Measurements from ENCODE around the gene EXOC4. TPM values are rescaled to one million over a fixed set of nuclear protein-coding genes. Genes with fewer than 3 reads are reported as not detected.

EXOC4 gene
- total RNA-seq, 2 donors from 2014 or later: 48.9 to 102 TPM

GRCh38 chr7:133552079-133552478 is 299.2 kb downstream of the EXOC4 start:
- Histone ChIP-seq H3K27me3 (replicated peaks; ENCODE audit: insufficient read depth) (no peaks in the 10 kb centered on the region), H3K27ac (no peak overlapping the region), H3K4me1 (replicated peaks) (no peaks in the 10 kb centered on the region), H3K9me3 (no peaks in the 10 kb centered on the region), H3K4me3 (no peak overlapping the region), H3K36me3 (no peaks in the 10 kb centered on the region)
- TF ChIP-seq POLR2A (IDR thresholded peaks at IDR 0.05) (no peak), POLR2AphosphoS5 (IDR thresholded peaks at IDR 0.05) (no peak), CTCF (IDR thresholded peaks at IDR 0.05) (no peak)
- no peak for DNase-seq (ENCODE audit: low spot score)
- 89% methylated on average over 1 of the region's 1 CpG for WGBS
- intact Hi-C loops (cut with DNase I): no loop called here

GRCh38 chr7:133554330-133554729 is 301.5 kb downstream of the EXOC4 start:
- Histone ChIP-seq H3K4me1 (replicated peaks) (no peaks in the 10 kb centered on the region), H3K36me3 (no peaks in the 10 kb centered on the region), H3K27me3 (replicated peaks; ENCODE audit: insufficient read depth) (no peaks in the 10 kb centered on the region), H3K9me3 (no peaks in the 10 kb centered on the region), H3K27ac (no peak overlapping the region), H3K4me3 (no peak overlapping the region)
- 96% methylated on average over 2 of the region's 2 CpGs for WGBS
- intact Hi-C loops (cut with DNase I): no loop called here
- TF ChIP-seq CTCF (IDR thresholded peaks at IDR 0.05) (no peak), POLR2AphosphoS5 (IDR thresholded peaks at IDR 0.05) (no peak), POLR2A (IDR thresholded peaks at IDR 0.05) (no peak)
- DNase-seq (ENCODE audit: low spot score): no peak

- intact Hi-C loops (cut with DNase I): no loop called here
- Histone ChIP-seq H3K4me3 (no peak overlapping the region), H3K36me3 (no peaks in the 10 kb centered on the region), H3K9me3 (no peaks in the 10 kb centered on the region), H3K4me1 (replicated peaks) (no peaks in the 10 kb centered on the region), H3K27me3 (replicated peaks; ENCODE audit: insufficient read depth) (no peaks in the 10 kb centered on the region), H3K27ac (no peak overlapping the region)
- no peak for DNase-seq (ENCODE audit: low spot score)
- TF ChIP-seq POLR2AphosphoS5 (IDR thresholded peaks at IDR 0.05) (no peak), POLR2A (IDR thresholded peaks at IDR 0.05) (no peak), CTCF (IDR thresholded peaks at IDR 0.05) (no peak)
- WGBS: 28% methylated on average over 2 of the region's 2 CpGs
Observed at GRCh38 chr7:133556048-133556447, 303.2 kb downstream of the EXOC4 start.

- 89% methylated on average over 6 of the region's 6 CpGs for WGBS
- H3K9me3 ChIP-seq: no peaks in the 10 kb centered on the region
- no peak for DNase-seq (ENCODE audit: low spot score)
- H3K4me3 ChIP-seq: no peak overlapping the region
- no peak for TF ChIP-seq POLR2A (IDR thresholded peaks at IDR 0.05)
- TF ChIP-seq CTCF (IDR thresholded peaks at IDR 0.05): no peak
- no peak for TF ChIP-seq POLR2AphosphoS5 (IDR thresholded peaks at IDR 0.05)
- no peaks in the 10 kb centered on the region for H3K4me1 ChIP-seq (replicated peaks)
- no peaks in the 10 kb centered on the region for H3K36me3 ChIP-seq
- H3K27ac ChIP-seq: no peak overlapping the region
- no peaks in the 10 kb centered on the region for H3K27me3 ChIP-seq (replicated peaks; ENCODE audit: insufficient read depth)
- intact Hi-C loops (cut with DNase I): no loop called here
Observed at GRCh38 chr7:133556553-133556952, 303.7 kb downstream of the EXOC4 start.

GRCh38 chr7:133560900-133561299 is 308.0 kb downstream of the EXOC4 start:
- TF ChIP-seq POLR2AphosphoS5 (IDR thresholded peaks at IDR 0.05) (no peak), POLR2A (IDR thresholded peaks at IDR 0.05) (no peak), CTCF (IDR thresholded peaks at IDR 0.05) (no peak)
- no peak for DNase-seq (ENCODE audit: low spot score)
- Histone ChIP-seq H3K27me3 (replicated peaks; ENCODE audit: insufficient read depth) (no peaks in the 10 kb centered on the region), H3K36me3 (no peaks in the 10 kb centered on the region), H3K27ac (no peak overlapping the region), H3K4me1 (replicated peaks) (no peaks in the 10 kb centered on the region), H3K9me3 (no peaks in the 10 kb centered on the region), H3K4me3 (no peak overlapping the region)
- 93% methylated on average over 2 of the region's 2 CpGs for WGBS
- intact Hi-C loops (cut with DNase I): no loop called here
